Measurements from ENCODE around the gene PTPRK. TPM values are rescaled to one million over a fixed set of nuclear protein-coding genes. Genes with fewer than 3 reads are reported as not detected.

Gene PTPRK
- total RNA-seq, 1 donor from 2014 or later = 50.3 TPM

DNA sequence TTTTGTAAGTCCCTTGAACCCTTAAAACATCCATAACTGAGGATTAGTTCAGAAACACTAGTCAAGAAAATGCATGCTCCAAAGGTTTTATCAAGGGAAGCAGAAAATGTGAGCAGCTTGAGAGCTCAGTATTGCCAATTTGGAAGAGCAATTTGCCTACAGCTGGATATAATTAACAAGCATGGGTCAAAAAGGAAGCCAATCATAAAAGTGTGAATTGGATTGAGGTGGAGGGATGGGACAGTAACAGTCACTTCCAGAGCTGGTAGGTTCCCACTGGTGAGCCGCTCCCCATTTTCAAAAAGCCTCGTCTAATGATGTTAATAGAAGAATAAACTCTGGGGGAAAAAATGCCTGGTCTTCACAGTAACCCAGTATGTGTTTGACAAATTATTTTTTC, 5.0 kb upstream of the PTPRK start:
- H3K4me1 Mint-ChIP-seq (ENCODE audit: low read depth, unreplicated experiment) = peaks cover 10% of the 10 kb centered on the region
- no peak overlapping the region for H3K27ac Mint-ChIP-seq (ENCODE audit: unreplicated experiment)

DNA sequence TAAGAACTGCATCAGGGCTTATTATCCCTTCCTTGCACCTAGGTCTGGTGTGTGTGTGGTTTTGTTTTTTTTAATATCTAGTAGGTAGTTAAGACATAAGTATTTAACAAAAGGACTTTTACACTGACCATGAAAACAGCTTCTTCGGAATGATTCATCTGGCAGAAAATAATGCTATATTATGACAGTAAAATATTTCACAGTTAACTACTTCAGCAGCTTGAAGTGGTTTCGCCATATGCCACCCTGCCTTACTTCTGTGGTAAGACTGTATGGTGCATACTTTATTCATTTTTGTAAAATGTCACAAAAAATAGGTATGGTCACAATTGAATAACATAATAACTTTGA, 858 bp upstream of the PTPRK start:
- peaks cover 22% of the 10 kb centered on the region for H3K4me1 Mint-ChIP-seq (ENCODE audit: low read depth, unreplicated experiment)
- H3K4me3 Mint-ChIP-seq (ENCODE audit: unreplicated experiment) = peak overlapping the region; percentile 94
- DNase-seq = no peak
- H3K9me3 Mint-ChIP-seq (ENCODE audit: unreplicated experiment) = peaks cover 17% of the 10 kb centered on the region
- peak overlapping the region; percentile 98 for H3K27ac Mint-ChIP-seq (ENCODE audit: unreplicated experiment)
- TF ChIP-seq, protein P1, sequence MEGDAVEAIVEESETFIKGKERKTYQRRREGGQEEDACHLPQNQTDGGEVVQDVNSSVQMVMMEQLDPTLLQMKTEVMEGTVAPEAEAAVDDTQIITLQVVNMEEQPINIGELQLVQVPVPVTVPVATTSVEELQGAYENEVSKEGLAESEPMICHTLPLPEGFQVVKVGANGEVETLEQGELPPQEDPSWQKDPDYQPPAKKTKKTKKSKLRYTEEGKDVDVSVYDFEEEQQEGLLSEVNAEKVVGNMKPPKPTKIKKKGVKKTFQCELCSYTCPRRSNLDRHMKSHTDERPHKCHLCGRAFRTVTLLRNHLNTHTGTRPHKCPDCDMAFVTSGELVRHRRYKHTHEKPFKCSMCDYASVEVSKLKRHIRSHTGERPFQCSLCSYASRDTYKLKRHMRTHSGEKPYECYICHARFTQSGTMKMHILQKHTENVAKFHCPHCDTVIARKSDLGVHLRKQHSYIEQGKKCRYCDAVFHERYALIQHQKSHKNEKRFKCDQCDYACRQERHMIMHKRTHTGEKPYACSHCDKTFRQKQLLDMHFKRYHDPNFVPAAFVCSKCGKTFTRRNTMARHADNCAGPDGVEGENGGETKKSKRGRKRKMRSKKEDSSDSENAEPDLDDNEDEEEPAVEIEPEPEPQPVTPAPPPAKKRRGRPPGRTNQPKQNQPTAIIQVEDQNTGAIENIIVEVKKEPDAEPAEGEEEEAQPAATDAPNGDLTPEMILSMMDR (IDR thresholded peaks at IDR 0.05; ENCODE audit: partially characterized antibody, unreplicated experiment) = no peak
- no peaks in the 10 kb centered on the region for H3K36me3 Mint-ChIP-seq (ENCODE audit: unreplicated experiment)
- H3K27me3 Mint-ChIP-seq (ENCODE audit: unreplicated experiment) = peaks cover 8% of the 10 kb centered on the region

More for the DNA sequence above, 5.0 kb upstream of the PTPRK start:
- Mint-ChIP-seq H3K27me3 (ENCODE audit: unreplicated experiment) (peaks cover 2% of the 10 kb centered on the region), H3K36me3 (ENCODE audit: unreplicated experiment) (no peaks in the 10 kb centered on the region), H3K4me3 (ENCODE audit: unreplicated experiment) (no peak overlapping the region), H3K9me3 (ENCODE audit: unreplicated experiment) (peaks cover 8% of the 10 kb centered on the region)
- no peak for DNase-seq
- TF ChIP-seq, protein P1 (IDR thresholded peaks at IDR 0.05; ENCODE audit: partially characterized antibody, unreplicated experiment) = no peak

DNA sequence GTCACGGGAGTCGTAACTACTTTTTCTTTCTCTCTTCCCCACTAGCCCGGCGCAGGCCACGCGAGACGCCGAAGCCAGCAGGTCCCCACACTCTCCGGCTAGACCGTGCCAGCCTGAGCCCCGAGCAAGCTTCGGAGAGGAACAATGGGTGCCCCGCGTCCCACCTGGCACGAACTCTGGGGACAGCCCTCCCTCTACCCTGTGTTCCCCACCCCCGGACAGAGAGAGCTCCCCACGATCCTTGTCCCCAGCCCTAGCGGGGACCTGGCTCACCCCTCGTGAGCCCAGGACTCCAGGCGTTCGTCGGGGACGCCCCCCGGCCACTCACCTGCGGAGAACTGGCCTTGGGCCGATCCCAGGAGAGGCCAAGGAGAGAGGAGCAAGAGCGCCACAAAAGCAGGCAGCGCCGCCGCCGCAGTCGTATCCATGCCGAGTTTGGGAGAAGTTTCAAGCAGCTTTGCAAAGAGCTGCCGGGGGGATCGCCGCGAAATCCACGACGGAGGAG, 416 bp downstream of the PTPRK start:
- TF ChIP-seq, protein P1 (IDR thresholded peaks at IDR 0.05; ENCODE audit: partially characterized antibody, unreplicated experiment) = no peak
- Mint-ChIP-seq H3K36me3 (ENCODE audit: unreplicated experiment) (no peaks in the 10 kb centered on the region), H3K27me3 (ENCODE audit: unreplicated experiment) (peaks cover 8% of the 10 kb centered on the region), H3K9me3 (ENCODE audit: unreplicated experiment) (peaks cover 17% of the 10 kb centered on the region), H3K27ac (ENCODE audit: unreplicated experiment) (peak overlapping the region; percentile 91), H3K4me3 (ENCODE audit: unreplicated experiment) (peak overlapping the region; percentile 97), H3K4me1 (ENCODE audit: low read depth, unreplicated experiment) (peaks cover 27% of the 10 kb centered on the region)
- DNase-seq = no peak

DNA sequence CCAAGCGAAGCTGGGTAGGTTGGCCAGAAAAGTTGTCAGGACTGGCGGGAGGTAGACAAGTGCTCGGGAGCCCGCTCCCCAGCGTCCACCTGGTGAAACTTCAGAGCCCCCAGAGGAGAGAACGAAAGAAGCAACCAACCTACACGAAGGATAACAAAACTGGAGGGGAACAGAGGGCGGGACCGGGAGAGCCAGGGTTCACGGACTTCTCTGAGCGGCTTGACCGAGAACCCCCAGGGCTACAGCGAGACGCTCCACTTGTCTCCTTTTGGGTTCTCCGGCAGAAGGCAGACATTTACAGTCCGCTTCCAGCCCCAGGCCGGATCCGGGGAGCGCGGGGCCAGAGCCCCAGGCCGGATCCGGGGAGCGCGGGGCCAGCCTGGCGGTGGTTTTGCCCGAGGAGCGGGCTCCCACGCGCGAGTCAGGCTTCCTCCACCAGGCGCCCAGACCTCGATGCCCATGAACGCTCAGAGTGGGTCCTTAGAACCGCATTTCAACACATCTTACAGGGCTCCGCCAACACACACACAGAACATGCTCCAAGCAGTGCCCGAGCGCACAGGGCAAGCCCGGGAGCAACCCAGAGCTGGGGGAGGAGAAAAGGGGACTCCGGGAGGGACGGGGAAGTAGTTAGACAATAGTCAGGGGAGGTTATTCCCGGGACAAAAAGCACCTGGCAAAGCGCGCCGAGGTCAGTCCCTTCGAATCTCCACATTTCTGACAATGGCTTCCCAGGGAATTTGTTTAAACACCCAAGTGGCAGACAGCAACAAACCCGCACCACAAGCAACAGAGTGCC, 1.1 kb downstream of the PTPRK start:
- Mint-ChIP-seq H3K4me3 (ENCODE audit: unreplicated experiment) (peak overlapping the region; percentile 98), H3K27ac (ENCODE audit: unreplicated experiment) (peak overlapping the region; percentile 94), H3K4me1 (ENCODE audit: low read depth, unreplicated experiment) (peaks cover 30% of the 10 kb centered on the region), H3K27me3 (ENCODE audit: unreplicated experiment) (peaks cover 8% of the 10 kb centered on the region), H3K9me3 (ENCODE audit: unreplicated experiment) (peaks cover 17% of the 10 kb centered on the region), H3K36me3 (ENCODE audit: unreplicated experiment) (no peaks in the 10 kb centered on the region)
- TF ChIP-seq, protein P1 (IDR thresholded peaks at IDR 0.05; ENCODE audit: partially characterized antibody, unreplicated experiment) = no peak
- peak; percentile 36 for DNase-seq

All from glutamatergic neuron (in vitro differentiated cells).